Suprapubic skin (tissue), 3 donors: ENCODE measurements around the gene RAPGEF5.

Experiments
- CTCF ChIP-seq, 2 donors: fragments of 200-600 bp in 1 of 2; fragments of 450-650 bp in 1 of 2; sonication (generic) in 1 of 2; IDR thresholded peaks; one replicate each; pipeline ENCODE4 v1.5.1; 2016 to 2019; ENCODE audit warnings: antibody characterized with exemption in 2 of 2, mild to moderate bottlenecking in 1 of 2, moderate library complexity in 1 of 2
- EP300 ChIP-seq: sonication (generic); formaldehyde crosslinking; IDR thresholded peaks from one replicate; pipeline ENCODE4 v1.6.1; 2017; ENCODE audit warnings: antibody characterized with exemption

DNA sequence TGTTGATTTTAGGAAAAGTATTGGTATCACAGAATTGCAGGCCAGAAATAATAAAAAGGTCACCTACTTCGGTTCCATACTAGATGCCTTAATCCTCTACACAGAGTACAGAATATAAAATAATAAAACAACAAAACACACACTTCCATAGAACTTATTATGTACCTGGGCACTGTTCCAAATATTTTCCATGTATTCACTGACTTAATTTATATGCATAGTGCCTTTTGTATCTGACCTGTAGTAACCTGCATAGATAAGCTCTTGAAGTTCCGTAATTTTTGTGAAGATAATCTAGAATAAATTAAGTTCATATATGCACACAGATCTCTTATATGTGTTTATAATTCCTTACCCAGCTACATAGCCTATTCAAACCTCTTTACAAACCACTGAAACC is 78.3 kb downstream of the RAPGEF5 start:
- TF ChIP-seq EP300 (no peak), CTCF (IDR thresholded peaks at IDR 0.05) (no peak)
